ENCODE results near the gene TXNRD1.
"Not testable (repeated sequence)": the region's sequence is repeated elsewhere in the genome, so short reads cannot be mapped to it uniquely, and the experiment has no call there.

The TXNRD1 gene

DNA sequence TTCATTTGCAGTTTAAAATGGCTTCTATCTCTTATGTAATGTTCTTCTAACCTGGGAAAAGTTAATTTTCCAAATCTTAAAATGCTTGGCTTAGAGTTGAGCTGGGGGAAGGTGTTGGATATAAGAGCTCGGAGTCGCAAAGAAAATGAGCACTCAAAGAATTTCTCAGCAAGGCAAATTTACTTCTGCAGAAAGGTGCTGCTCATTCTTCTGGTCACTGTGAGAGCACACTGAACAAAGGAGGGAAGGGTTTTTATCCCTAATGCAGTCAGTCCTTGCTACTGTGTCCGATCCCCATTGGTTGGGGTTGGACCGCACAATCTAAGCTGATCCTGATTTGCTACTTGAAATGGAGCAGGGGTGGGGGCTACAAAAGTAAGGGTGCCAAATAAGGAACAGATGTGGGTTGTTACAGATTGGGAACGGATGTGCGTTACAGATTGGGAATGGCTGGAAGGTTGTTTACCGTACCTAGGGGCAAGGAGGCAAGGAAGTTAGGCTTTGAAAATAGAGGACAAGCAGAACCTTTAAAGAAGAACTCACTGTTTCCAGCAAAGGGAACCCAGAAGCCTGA lies 19.4 kb downstream of the TXNRD1 start:
- no peak for DNase-seq (ENCODE audit: low read depth in 2 of 3, low spot score in 1 of 3)

DNA sequence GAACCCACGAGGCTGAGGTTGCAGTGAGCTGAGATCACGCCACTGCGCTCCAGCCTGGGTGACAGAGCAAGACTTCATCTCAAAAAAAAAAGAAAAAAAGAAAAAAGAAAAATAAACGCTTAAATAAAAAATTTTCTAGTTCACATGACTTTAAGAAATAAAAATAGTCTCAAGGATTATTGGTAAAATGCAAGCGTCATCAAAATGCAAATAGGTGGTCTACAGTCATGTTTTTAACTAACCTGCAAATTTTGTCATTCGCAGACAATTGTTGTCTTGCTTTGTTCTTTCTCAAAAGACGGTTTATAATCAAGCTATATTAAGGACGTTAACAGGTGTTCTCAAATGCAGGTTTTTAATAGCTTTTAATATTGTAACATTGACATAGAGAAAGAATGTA lies 22.4 kb downstream of the TXNRD1 start:
- DNase-seq (ENCODE audit: low read depth in 2 of 3, low spot score in 1 of 3), result no peak

GRCh38 chr12:104242546-104243206 lies 27.1 kb downstream of the TXNRD1 start:
- no peak for DNase-seq (ENCODE audit: low read depth in 2 of 3, low spot score in 1 of 3)

GRCh38 chr12:104243551-104243950 lies 28.0 kb downstream of the TXNRD1 start:
- no peak for DNase-seq (ENCODE audit: low read depth in 2 of 3, low spot score in 1 of 3)

- no peak for DNase-seq (ENCODE audit: low read depth in 2 of 3, low spot score in 1 of 3)
Observed at GRCh38 chr12:104243971-104244370, 28.4 kb downstream of the TXNRD1 start.

DNA sequence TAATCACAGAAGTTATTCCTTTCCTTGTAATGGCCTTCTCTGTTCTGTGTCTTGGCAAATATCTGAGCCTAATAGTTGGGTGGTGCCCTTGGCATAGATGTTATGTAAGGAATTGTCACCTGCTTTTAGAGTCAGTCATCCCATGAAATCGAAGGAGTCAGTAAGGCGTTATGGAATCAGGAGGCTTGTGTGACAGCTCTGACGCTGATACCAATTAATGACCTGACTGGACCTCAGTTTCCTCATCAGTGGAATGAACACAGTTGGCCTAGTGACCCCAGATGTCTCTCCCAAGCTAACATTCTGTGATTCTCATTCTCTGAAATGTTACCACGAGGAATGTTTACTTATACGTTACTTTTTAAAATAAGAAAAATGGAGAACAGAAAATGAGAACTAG lies 32.1 kb downstream of the TXNRD1 start:
- DNase-seq (ENCODE audit: low read depth in 2 of 3, low spot score in 1 of 3), result no peak

- no peak for DNase-seq (ENCODE audit: low read depth in 2 of 3, low spot score in 1 of 3)
Observed at GRCh38 chr12:104248444-104248843, 32.9 kb downstream of the TXNRD1 start.

DNA sequence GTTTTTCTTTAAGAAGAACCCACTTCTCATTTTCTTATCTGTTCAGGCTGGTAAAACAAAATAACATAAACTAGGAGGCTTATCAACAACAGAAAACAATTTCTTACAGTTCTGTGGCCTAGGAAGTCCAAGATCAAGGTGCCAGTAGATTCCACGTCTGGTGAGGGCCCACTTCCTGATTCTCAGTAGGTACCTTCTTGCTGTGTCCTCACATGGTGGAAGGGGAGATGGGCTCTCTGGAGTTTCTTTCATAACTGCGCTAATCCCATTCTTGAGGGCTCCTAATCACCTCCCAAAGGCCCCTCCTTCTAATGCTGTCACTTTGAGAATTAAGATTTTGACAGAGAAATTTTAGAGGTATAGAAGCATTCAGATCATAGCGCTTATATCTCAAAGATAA lies 33.4 kb downstream of the TXNRD1 start:
- DNase-seq (ENCODE audit: low read depth in 2 of 3, low spot score in 1 of 3), result no peak

DNA sequence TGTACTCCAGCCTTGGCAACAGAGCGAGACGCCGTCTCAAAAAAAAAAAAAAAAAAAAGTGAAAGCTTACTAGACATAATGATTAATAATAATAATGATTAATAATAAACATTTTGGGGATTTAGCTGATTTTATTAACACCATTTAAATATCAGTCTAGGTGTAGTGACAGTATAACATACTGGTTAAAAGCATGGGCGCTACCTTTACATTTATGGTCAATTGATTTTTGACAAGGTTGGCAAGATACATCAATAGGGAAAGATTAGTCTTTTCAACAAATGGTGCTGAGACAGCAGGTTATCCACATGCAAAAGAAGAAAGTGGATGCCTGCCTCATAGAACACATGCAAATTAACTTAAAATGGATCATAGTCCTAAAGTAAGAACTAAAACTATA lies 34.3 kb downstream of the TXNRD1 start:
- DNase-seq (ENCODE audit: low read depth in 2 of 3, low spot score in 1 of 3), result no peak

- no peak for DNase-seq (ENCODE audit: low read depth in 2 of 3, low spot score in 1 of 3)
Observed at GRCh38 chr12:104250366-104251125, 35.0 kb downstream of the TXNRD1 start.

GRCh38 chr12:104257913-104258472 lies 42.4 kb downstream of the TXNRD1 start:
- DNase-seq (ENCODE audit: low read depth in 2 of 3, low spot score in 1 of 3), result no peak

DNA sequence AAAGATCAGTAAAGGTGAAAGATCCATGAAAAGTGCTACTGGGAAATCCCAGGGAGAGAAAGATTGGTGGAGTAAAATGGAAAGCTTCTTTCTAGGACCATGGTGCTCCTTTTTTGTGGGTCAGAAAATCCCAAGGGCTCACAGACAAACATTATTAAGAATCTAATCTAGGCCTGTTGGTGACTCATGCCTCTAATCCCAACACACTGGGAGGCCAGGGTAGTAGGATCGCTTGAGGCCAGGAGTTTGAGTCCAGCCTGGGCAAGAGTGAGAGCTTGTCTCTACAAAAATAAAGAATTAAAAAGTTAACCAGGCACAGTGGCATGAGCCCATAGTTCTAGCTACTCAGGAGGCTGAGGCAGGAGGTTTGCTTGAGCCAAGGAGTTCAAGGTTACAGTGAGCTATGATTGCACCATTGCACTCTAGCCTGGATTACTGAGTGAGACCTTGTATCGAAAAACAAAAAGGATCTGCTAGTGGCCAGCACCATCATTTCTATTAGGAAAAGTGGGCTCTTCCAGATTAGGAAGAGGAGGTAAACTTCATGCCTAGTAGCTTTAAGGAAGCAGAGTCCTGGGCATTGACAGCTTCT lies 43.0 kb downstream of the TXNRD1 start:
- DNase-seq (ENCODE audit: low read depth in 2 of 3, low spot score in 1 of 3), result no peak

DNA sequence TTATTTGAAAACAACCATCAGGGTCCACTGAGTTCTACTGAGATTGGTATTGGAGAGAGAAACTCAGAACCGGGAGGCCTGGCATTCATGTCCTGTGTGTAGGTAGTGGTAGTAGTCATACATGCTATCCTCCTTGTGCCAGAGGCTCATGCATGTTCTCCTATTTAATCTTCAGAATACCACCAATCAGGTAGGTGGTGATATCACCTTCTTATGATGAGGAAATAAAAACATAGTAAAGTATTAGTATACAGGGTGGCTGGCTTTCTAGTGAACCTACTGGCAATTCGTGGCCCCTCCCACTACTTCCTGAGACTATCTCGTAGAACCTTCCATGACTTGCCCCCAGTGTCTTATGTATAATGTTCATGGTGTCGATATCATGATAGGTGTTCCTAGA lies 47.4 kb downstream of the TXNRD1 start:
- no peak for DNase-seq (ENCODE audit: low read depth in 2 of 3, low spot score in 1 of 3)

- DNase-seq (ENCODE audit: low read depth in 2 of 3, low spot score in 1 of 3), result no peak
Observed at GRCh38 chr12:104263580-104264358, 48.2 kb downstream of the TXNRD1 start.

- not testable (repeated sequence) for DNase-seq (ENCODE audit: low read depth in 2 of 3, low spot score in 1 of 3)
Observed at GRCh38 chr12:104265436-104265835, 49.9 kb downstream of the TXNRD1 start.

DNA sequence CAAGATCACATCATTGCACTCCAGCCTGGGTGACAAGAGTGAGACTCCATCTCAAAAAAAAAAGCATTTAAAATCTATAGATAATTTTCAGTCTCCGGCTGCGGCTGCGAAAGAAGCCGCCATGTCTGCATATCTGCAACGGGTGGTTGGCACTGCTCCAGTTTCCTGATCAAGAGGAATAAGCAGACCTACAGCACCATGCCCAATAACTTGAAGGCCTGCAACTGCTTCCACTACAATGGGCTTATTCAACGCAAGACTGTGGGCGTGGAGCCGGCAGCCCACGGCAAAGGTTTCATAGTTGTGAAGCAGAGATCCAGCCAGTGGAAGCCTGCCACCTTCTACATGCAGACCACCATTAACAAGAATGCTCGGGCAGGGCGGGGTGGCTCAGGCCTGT lies 57.4 kb downstream of the TXNRD1 start:
- DNase-seq (ENCODE audit: low read depth in 2 of 3, low spot score in 1 of 3), result no peak

DNA sequence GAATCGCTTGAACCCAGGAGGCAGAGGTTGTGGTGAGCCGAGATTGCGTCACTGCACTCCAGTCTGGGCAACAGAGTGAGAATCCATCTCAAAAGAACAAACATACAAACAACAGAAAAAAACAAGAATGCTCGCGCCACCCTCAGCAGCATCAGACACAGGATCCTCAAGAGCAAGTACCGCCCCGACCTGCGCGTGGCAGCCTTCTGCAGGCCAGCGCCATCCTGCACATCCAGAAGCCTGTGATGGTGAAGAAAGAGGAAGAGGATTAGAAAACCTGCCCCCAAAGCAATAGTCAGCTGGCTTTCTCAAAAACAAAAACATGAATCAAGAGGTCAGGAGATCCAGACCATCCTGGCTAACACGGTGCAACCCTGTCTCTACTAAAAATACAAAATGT lies 57.9 kb downstream of the TXNRD1 start:
- no peak for DNase-seq (ENCODE audit: low read depth in 2 of 3, low spot score in 1 of 3)

DNA sequence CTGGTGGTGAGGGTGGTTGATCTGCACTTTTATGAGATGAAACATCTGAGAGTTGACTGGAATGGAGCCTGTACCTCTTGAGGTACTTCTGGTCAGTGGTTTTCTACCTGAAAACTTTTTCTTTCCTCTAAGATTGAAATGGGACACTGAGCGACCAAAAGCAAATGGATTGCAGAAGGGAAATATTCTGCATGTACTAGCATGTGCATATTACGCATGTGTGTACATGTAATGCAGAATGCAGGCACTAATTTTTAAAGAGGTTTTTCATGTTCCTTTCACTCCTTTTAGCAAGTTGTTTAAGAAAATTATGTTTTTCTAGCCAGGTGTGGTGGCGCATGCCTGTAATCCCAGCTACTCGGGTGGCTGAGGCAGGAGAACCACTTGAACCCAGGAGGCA lies 59.2 kb downstream of the TXNRD1 start:
- DNase-seq (ENCODE audit: low read depth in 2 of 3, low spot score in 1 of 3), result no peak

GRCh38 chr12:104275689-104276088 lies 60.1 kb downstream of the TXNRD1 start:
- no peak for DNase-seq (ENCODE audit: low read depth in 2 of 3, low spot score in 1 of 3)

GRCh38 chr12:104276273-104277131 lies 60.9 kb downstream of the TXNRD1 start:
- no peak for DNase-seq (ENCODE audit: low read depth in 2 of 3, low spot score in 1 of 3)
